ENCODE results near the gene ANKRD16.
"Not testable (repeated sequence)": the region's sequence is repeated elsewhere in the genome, so short reads cannot be mapped to it uniquely, and the experiment has no call there.

DNA sequence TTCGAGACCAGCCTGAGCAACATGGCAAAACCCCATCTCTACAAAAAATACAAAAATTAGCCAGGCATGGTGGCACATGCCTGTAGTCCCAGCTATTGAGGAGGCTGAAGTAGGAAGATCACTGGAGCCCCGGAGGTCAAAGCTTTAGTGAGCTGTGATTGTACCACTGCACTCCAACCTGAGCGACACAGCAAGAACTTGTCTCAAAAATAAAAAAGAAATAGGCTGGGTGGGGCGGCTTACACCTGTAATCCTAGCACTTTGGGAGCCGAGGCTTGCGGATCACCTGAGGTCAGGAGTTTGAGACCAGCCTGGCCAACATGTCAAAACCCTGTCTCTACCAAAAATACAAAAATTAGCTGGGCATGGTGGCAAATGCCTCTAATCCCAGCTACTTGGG is 63.2 kb downstream of the ANKRD16 start:
- TF ChIP-seq, protein P1, sequence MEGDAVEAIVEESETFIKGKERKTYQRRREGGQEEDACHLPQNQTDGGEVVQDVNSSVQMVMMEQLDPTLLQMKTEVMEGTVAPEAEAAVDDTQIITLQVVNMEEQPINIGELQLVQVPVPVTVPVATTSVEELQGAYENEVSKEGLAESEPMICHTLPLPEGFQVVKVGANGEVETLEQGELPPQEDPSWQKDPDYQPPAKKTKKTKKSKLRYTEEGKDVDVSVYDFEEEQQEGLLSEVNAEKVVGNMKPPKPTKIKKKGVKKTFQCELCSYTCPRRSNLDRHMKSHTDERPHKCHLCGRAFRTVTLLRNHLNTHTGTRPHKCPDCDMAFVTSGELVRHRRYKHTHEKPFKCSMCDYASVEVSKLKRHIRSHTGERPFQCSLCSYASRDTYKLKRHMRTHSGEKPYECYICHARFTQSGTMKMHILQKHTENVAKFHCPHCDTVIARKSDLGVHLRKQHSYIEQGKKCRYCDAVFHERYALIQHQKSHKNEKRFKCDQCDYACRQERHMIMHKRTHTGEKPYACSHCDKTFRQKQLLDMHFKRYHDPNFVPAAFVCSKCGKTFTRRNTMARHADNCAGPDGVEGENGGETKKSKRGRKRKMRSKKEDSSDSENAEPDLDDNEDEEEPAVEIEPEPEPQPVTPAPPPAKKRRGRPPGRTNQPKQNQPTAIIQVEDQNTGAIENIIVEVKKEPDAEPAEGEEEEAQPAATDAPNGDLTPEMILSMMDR (IDR thresholded peaks at IDR 0.05) = not testable (repeated sequence)
- not testable (repeated sequence) for TF ChIP-seq POLR2A (IDR thresholded peaks at IDR 0.05)
